Measurements from ENCODE around the gene THADA. TPM values are rescaled to one million over a fixed set of nuclear protein-coding genes. Genes with fewer than 3 reads are reported as not detected.

The THADA gene
- total and polyA plus RNA-seq, 7 donors, result 4.4 to 35.2 (median 20.2) TPM

GRCh38 chr2:43207553-43208300 lies 388.1 kb downstream of the THADA start:
- DNase-seq, result no peak
- Histone ChIP-seq H3K4me3 (no peak overlapping the region), H3K4me1 (peaks cover 0 to 14% (median 12%) of the 10 kb centered on the region in 4 donors), H3K27ac (no peak overlapping the region), H3K27me3 (no peaks in the 10 kb centered on the region), H3K9me3 (no peaks in the 10 kb centered on the region), H3K36me3 (no peaks in the 10 kb centered on the region)
- WGBS, 2 donors, result 62 to 77% methylated on average over 9 of the region's 9 CpGs
- intact Hi-C loops (cut with DNase I), result no loop called here
- TF ChIP-seq POLR2A (IDR thresholded peaks at IDR 0.05) (no peak), CTCF (IDR thresholded peaks at IDR 0.05) (no peak), POLR2AphosphoS5 (IDR thresholded peaks at IDR 0.05) (no peak), EP300 (IDR thresholded peaks at IDR 0.05) (no peak)

GRCh38 chr2:43206602-43207001 lies 389.2 kb downstream of the THADA start:
- Histone ChIP-seq H3K27ac (no peak overlapping the region), H3K36me3 (no peaks in the 10 kb centered on the region), H3K4me1 (peaks cover 0 to 14% (median 12%) of the 10 kb centered on the region in 4 donors), H3K4me3 (no peak overlapping the region), H3K9me3 (no peaks in the 10 kb centered on the region), H3K27me3 (no peaks in the 10 kb centered on the region)
- DNase-seq, result no peak
- no peak for TF ChIP-seq POLR2AphosphoS5 (IDR thresholded peaks at IDR 0.05)
- TF ChIP-seq CTCF (IDR thresholded peaks at IDR 0.05), result no peak
- TF ChIP-seq EP300 (IDR thresholded peaks at IDR 0.05), result no peak
- TF ChIP-seq POLR2A (IDR thresholded peaks at IDR 0.05), result no peak
- WGBS, 2 donors, result 97 to 98% methylated on average over 7 of the region's 7 CpGs
- intact Hi-C loops (cut with DNase I), result no loop called here

- WGBS, 2 donors, result 91 to 95% methylated on average over 11 of the region's 11 CpGs
Measured at GRCh38 chr2:43203373-43203772, 392.5 kb downstream of the THADA start.

GRCh38 chr2:43202289-43202688 lies 393.5 kb downstream of the THADA start:
- no peak for DNase-seq
- Histone ChIP-seq H3K27me3 (no peaks in the 10 kb centered on the region), H3K27ac (no peak overlapping the region), H3K36me3 (no peaks in the 10 kb centered on the region), H3K9me3 (no peaks in the 10 kb centered on the region), H3K4me1 (no peaks in the 10 kb centered on the region), H3K4me3 (no peak overlapping the region)
- 48 to 73% methylated on average over 2 of the region's 2 CpGs for WGBS, 2 donors
- TF ChIP-seq POLR2A (IDR thresholded peaks at IDR 0.05), result no peak
- TF ChIP-seq EP300 (IDR thresholded peaks at IDR 0.05), result no peak
- no peak for TF ChIP-seq POLR2AphosphoS5 (IDR thresholded peaks at IDR 0.05)
- no peak for TF ChIP-seq CTCF (IDR thresholded peaks at IDR 0.05)
- intact Hi-C loops (cut with DNase I), result no loop called here

More at GRCh38 chr2:43203373-43203772, 392.5 kb downstream of the THADA start:
- no peak for DNase-seq
- Histone ChIP-seq H3K36me3 (no peaks in the 10 kb centered on the region), H3K4me1 (no peaks in the 10 kb centered on the region), H3K9me3 (no peaks in the 10 kb centered on the region), H3K27me3 (no peaks in the 10 kb centered on the region), H3K27ac (no peak overlapping the region), H3K4me3 (no peak overlapping the region)
- no peak for TF ChIP-seq CTCF (IDR thresholded peaks at IDR 0.05)
- no peak for TF ChIP-seq POLR2A (IDR thresholded peaks at IDR 0.05)
- no peak for TF ChIP-seq EP300 (IDR thresholded peaks at IDR 0.05)
- intact Hi-C loops (cut with DNase I), result no loop called here

GRCh38 chr2:43201497-43201896 lies 394.3 kb downstream of the THADA start:
- 50 to 74% methylated on average over 4 of the region's 4 CpGs for WGBS, 2 donors

More at GRCh38 chr2:43201497-43201896, 394.3 kb downstream of the THADA start:
- no peak for DNase-seq
- Histone ChIP-seq H3K4me1 (no peaks in the 10 kb centered on the region), H3K4me3 (no peak overlapping the region), H3K36me3 (no peaks in the 10 kb centered on the region), H3K27me3 (no peaks in the 10 kb centered on the region), H3K27ac (no peak overlapping the region), H3K9me3 (no peaks in the 10 kb centered on the region)
- no peak for TF ChIP-seq CTCF (IDR thresholded peaks at IDR 0.05)
- TF ChIP-seq EP300 (IDR thresholded peaks at IDR 0.05), result no peak
- TF ChIP-seq POLR2A (IDR thresholded peaks at IDR 0.05), result no peak
- no peak for TF ChIP-seq POLR2AphosphoS5 (IDR thresholded peaks at IDR 0.05)
- intact Hi-C loops (cut with DNase I), result no loop called here
